GM12873 (cell line): Measurements from ENCODE around the gene NRXN3.

Experiments
- TF ChIP-seq, protein P1 (sequence below): IDR thresholded peaks from 2 replicates; pipeline ENCODE4 v1.5.1; 2012; ENCODE audit warnings: low read depth, mild to moderate bottlenecking, moderate library complexity, low read length, control low read depth; ENCODE audit not compliant: insufficient read depth; ENCODE audit errors: missing control alignments

Gene NRXN3

DNA sequence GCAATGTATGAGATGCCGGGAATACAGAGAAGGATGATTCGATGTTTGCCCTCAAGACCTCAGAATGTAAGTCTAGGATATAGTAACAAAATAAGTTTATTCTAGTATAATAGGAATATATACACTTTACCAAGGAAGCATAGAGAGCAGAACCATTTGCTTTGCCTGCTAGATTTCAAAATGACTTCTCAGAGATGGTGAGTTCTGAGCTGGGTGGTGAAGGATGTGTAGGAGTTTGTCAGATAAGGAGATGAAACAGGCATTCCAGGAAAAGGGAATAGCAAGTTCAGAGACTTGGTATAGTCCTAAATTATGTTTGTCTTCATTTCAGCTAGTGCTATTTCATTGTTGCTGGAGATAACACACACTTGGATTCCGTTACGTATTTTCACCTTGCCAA lies 1385.3 kb downstream of the NRXN3 start:
- TF ChIP-seq, protein P1, sequence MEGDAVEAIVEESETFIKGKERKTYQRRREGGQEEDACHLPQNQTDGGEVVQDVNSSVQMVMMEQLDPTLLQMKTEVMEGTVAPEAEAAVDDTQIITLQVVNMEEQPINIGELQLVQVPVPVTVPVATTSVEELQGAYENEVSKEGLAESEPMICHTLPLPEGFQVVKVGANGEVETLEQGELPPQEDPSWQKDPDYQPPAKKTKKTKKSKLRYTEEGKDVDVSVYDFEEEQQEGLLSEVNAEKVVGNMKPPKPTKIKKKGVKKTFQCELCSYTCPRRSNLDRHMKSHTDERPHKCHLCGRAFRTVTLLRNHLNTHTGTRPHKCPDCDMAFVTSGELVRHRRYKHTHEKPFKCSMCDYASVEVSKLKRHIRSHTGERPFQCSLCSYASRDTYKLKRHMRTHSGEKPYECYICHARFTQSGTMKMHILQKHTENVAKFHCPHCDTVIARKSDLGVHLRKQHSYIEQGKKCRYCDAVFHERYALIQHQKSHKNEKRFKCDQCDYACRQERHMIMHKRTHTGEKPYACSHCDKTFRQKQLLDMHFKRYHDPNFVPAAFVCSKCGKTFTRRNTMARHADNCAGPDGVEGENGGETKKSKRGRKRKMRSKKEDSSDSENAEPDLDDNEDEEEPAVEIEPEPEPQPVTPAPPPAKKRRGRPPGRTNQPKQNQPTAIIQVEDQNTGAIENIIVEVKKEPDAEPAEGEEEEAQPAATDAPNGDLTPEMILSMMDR = no peak

DNA sequence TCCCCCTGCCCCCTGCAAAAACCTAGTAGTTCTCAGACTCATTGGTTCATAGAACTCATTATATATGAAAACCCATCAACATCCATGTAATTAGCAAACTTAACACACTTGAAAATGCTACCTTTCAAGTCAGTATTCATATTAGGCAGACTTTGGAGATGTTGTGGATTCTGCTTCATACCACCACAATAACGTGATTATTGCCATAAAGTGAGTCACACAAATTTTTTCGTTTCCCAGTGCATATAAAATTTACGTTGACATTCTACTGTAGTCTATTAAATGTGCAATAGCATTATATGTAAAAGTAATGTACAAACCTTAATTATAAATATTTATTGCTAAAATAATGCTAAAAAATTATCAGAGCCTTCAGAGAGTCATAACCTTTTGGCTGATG lies 1387.1 kb downstream of the NRXN3 start:
- TF ChIP-seq, protein P1 = no peak

DNA sequence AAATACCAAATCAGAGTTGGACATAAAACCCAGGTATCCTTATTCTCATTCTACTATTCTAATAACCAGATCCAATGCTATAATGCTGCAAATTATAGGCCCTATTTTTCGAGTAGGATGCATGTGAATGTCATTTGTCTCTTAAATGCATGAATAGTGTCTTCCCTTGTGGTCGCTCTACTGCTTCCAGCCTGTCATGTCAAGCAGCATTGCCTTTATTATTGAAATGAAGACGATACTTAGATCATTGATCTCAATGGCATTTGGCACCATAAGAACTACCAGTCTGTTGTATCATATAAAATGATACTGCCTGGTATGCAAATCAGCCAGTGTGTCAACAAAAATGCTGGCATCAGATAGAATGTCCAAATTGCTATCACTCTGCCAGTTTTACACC lies 1392.0 kb downstream of the NRXN3 start:
- TF ChIP-seq, protein P1 = no peak

DNA sequence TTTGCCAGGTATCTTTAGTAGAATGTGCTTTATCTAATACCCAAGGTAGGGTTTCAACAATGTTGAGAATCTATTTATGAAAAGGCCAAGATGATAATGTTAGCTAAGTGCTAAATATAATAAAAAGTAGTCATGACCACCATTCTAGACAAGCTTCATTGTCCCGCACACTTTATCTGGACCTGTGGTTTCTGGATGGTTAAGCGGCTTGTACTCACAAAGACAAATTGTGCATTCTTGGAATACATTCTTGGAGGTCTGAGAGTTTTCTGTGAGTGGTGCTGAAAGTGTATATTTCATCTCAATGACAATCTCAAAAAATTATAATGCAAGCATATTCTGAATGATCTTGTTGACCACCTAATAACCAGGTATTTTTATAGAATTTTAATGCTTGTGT lies 1394.2 kb downstream of the NRXN3 start:
- TF ChIP-seq, protein P1 = no peak

DNA sequence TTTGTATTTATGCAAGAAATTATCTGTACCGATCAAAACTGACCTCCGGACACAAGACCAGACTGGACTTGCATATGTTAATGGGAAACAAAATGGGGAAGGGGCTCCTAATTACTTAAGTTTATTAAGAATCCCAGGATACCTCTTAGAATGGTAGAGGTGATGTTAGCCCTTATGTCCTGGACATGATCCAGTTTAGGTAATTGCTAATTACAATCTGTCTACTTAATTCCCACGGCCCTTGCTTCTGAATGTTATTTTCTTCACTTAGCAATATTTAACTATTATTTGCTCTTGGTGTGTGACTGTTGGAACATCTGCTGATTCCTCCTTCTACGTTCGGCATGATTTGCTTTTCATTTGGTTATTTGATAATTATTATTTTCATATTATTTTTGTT lies 1397.1 kb downstream of the NRXN3 start:
- TF ChIP-seq, protein P1 = no peak

DNA sequence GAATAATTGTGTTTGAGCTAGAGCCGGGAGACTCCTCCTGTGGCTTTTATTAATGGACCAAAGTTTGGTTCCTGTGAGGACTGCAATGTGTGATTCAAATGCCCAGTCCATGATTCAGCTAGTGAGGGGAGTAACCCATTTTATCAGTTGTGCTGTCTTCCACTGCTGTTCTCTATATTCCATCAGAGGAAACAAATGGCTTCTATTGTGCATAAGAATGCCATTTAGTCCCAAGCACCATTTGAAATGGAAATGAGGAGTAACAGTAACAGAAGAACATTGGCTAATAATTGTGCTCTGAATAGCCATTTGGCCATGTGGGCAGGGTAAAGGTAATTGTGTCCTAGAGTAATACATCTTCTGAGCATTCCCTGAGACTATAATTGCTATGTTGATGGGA lies 1398.4 kb downstream of the NRXN3 start:
- TF ChIP-seq, protein P1 = no peak

DNA sequence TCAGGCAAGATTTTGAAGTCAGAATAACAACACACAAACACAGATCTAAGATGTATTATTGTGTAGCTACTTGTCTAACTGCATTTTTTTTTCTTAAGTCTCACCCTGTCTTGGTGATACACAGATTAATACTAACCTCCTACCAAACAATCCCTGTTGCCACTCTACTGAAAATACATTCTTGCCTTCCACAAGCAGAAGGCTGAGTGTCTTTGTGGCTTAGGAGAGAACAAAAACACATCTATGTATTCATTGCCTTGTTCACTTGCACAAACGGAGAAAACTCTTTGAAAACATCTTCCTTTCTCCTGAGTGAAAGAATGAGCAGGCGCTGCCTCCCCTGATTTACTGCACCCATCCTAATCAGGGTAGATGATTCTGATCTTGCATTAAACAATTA lies 1398.9 kb downstream of the NRXN3 start:
- TF ChIP-seq, protein P1 = no peak
